GM20431 (cell line): ENCODE data around the gene RNF4.

Experiments
- in situ Hi-C: fragments of 300-500 bp; cut with MseI, MboI; formaldehyde crosslinking; loops from one replicate; pipeline ENCODE4 v1.15.0; 2020; ENCODE audit warnings: low sequenced_read_pairs; ENCODE audit not compliant: unreplicated experiment

Gene RNF4

GRCh38 chr4:2482693-2483092 lies 13.8 kb downstream of the RNF4 start:
- in situ Hi-C loops = no loop called here

- in situ Hi-C loops = no loop called here
Measured at GRCh38 chr4:2483237-2483636, 14.3 kb downstream of the RNF4 start.

GRCh38 chr4:2484185-2484584 lies 15.3 kb downstream of the RNF4 start:
- in situ Hi-C loops = no loop called here

GRCh38 chr4:2484993-2485392 lies 16.1 kb downstream of the RNF4 start:
- in situ Hi-C loops = no loop called here

- in situ Hi-C loops = no loop called here
Measured at GRCh38 chr4:2485956-2486355, 17.1 kb downstream of the RNF4 start.

GRCh38 chr4:2486981-2487380 lies 18.1 kb downstream of the RNF4 start:
- in situ Hi-C loops = no loop called here

- in situ Hi-C loops = no loop called here
Measured at GRCh38 chr4:2487632-2488031, 18.7 kb downstream of the RNF4 start.

- in situ Hi-C loops = no loop called here
Measured at GRCh38 chr4:2489081-2489805, 20.3 kb downstream of the RNF4 start.

- in situ Hi-C loops = no loop called here
Measured at GRCh38 chr4:2489841-2490552, 21.1 kb downstream of the RNF4 start.

GRCh38 chr4:2492970-2493369 lies 24.1 kb downstream of the RNF4 start:
- in situ Hi-C loops = no loop called here

- in situ Hi-C loops = no loop called here
Measured at GRCh38 chr4:2494992-2495391, 26.1 kb downstream of the RNF4 start.

GRCh38 chr4:2497324-2497723 lies 28.4 kb downstream of the RNF4 start:
- in situ Hi-C loops = no loop called here

- in situ Hi-C loops = no loop called here
Measured at GRCh38 chr4:2497931-2498330, 29.0 kb downstream of the RNF4 start.

- in situ Hi-C loops = no loop called here
Measured at GRCh38 chr4:2500547-2500946, 31.6 kb downstream of the RNF4 start.

- in situ Hi-C loops = no loop called here
Measured at GRCh38 chr4:2501034-2501594, 32.2 kb downstream of the RNF4 start.

GRCh38 chr4:2503809-2504208 lies 34.9 kb downstream of the RNF4 start:
- in situ Hi-C loops = no loop called here

- in situ Hi-C loops = no loop called here
Measured at GRCh38 chr4:2507259-2507658, 38.4 kb downstream of the RNF4 start.

- in situ Hi-C loops = no loop called here
Measured at GRCh38 chr4:2507855-2508254, 38.9 kb downstream of the RNF4 start.

- in situ Hi-C loops = no loop called here
Measured at GRCh38 chr4:2510351-2511259, 41.7 kb downstream of the RNF4 start.

- in situ Hi-C loops = no loop called here
Measured at GRCh38 chr4:2511645-2512131, 42.8 kb downstream of the RNF4 start.
